GM15510 (cell line): Measurements from ENCODE around the gene CPD.

Experiments used
- POLR2A ChIP-seq: IDR thresholded peaks from 3 replicates; pipeline ENCODE4 v1.6.1; 2011; ENCODE audit warnings: borderline replicate concordance; ENCODE audit not compliant: insufficient read length; ENCODE audit errors: extremely low read depth

CPD gene

GRCh38 chr17:30349252-30349651 is 29.5 kb upstream of the CPD start:
- no peak for TF ChIP-seq POLR2A

GRCh38 chr17:30351735-30352134 is 27.0 kb upstream of the CPD start:
- TF ChIP-seq POLR2A: no peak

- TF ChIP-seq POLR2A: no peak
Observed at GRCh38 chr17:30352240-30352814, 26.4 kb upstream of the CPD start.

- TF ChIP-seq POLR2A: no peak
Observed at GRCh38 chr17:30354701-30355100, 24.0 kb upstream of the CPD start.

GRCh38 chr17:30357476-30357875 is 21.3 kb upstream of the CPD start:
- TF ChIP-seq POLR2A: no peak

- no peak for TF ChIP-seq POLR2A
Observed at GRCh38 chr17:30358055-30358760, 20.5 kb upstream of the CPD start.

GRCh38 chr17:30360086-30360808 is 18.5 kb upstream of the CPD start:
- TF ChIP-seq POLR2A: no peak

GRCh38 chr17:30361766-30362279 is 16.9 kb upstream of the CPD start:
- no peak for TF ChIP-seq POLR2A

GRCh38 chr17:30363715-30364202 is 15.0 kb upstream of the CPD start:
- TF ChIP-seq POLR2A: no peak

- TF ChIP-seq POLR2A: no peak
Observed at GRCh38 chr17:30366536-30366935, 12.2 kb upstream of the CPD start.

- no peak for TF ChIP-seq POLR2A
Observed at GRCh38 chr17:30368912-30369720, 9.6 kb upstream of the CPD start.

GRCh38 chr17:30369995-30370394 is 8.7 kb upstream of the CPD start:
- TF ChIP-seq POLR2A: no peak

- TF ChIP-seq POLR2A: no peak
Observed at GRCh38 chr17:30372755-30373154, 6.0 kb upstream of the CPD start.

- no peak for TF ChIP-seq POLR2A
Observed at GRCh38 chr17:30375661-30376060, 3.1 kb upstream of the CPD start.
